ENCODE measurements around the gene NKD1.

The NKD1 gene

DNA sequence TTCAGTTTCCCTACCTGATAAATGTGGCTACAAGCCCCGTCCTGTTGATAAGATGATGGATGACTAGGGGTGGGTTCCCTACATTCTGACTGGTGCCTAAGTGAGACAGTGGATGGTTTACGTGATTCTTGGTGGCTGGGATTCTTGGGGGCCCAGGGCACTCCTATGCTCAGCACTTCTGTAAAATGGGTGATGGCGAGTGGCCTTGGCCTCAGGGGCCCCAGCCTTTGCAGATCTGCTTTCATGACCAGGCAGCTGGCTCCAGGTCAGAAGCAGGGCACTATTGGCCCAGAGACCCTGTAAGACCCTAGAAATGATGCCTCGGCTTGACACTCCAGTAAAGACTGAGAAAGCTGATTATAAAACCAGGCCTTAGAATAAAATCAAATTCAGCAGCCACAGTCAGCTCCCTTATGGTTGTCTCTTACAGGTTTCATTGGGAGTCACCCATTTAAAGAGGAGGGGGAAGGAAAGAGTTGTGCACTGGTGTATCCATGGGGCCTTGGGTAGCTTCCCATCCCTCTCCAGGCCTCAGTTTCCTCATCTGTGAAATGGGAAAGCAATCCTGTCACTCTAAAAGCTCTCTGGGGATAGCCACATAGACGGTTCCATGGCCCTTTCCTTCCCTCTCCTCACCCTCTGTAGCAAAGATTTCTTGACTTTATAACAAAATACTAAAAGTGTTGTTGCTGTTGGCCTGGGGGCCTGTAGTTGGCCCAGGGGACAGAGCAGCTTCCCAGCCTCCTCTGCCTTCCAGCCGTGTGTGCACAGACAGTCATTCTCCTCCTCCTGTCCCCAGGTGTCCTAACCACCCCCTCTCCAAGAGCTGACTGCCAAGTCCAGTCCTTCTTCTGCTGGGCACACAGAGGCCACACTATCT is 131.7 kb downstream of the NKD1 start:
- no peak for DNase-seq

DNA sequence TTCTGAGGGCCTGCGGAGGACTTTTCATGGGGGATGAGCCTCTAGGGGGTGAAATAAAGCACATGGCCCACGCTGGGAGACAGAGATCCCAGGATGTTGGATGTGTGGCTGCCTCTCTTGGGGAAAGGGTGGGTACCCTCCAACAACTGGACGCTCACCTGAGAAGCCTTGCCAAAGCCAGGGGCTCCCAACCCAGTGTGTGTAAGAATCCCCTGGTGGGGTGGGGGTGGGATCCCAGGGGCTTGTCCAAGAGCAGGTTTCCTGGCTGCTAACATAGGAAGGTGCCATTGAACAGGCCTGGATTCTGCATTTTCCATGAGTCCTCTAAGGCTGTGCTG is 132.3 kb downstream of the NKD1 start:
- DNase-seq, result no peak

DNA sequence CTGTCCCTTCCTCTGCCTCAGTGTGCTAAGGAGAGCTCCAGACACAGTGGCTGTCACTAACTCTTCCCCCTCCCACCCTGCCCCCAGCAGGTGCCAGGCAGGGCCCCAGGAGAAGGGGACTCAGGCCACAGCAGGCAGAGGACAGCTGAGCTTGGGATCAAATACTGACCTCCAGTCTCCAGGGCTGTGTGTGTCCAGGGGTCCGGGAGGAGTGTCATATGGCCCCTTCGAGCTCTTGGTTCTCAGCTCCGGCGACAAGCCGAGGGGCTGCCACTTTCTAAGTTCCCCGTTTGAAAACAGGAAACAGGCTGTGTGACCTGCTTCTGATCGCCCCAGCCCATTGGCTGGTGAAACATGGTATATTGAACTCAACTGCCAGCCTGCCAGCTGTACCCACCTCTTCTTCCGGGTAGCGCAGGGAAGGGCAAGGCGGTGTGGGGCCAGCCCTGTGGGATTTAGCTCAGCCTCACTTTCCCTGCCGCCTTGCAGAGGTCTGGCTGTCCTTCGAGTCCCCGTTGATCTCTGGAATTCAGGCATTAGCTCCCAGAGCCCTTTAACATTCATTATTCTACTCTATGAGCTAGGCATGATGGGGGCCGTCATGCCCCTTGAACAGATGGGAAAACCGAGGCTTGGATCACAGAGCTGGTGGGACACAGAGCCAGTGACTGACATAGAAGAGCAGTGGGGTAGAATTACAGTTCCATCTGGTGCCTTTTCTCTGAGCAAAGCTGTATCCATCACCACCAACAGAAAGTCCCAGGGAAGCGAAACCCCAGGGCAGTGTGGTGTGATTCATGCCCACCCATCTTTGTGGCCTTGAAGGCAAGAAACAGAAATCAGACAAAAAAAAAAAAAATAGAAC is 133.1 kb downstream of the NKD1 start, which contains the start of gene SNX20:
Gene SNX20 (minus strand): TSS at position 292 of the 865 bp plus-strand sequence. CDS start 3,786 bp downstream, outside the sequence.
- DNase-seq, result no peak

DNA sequence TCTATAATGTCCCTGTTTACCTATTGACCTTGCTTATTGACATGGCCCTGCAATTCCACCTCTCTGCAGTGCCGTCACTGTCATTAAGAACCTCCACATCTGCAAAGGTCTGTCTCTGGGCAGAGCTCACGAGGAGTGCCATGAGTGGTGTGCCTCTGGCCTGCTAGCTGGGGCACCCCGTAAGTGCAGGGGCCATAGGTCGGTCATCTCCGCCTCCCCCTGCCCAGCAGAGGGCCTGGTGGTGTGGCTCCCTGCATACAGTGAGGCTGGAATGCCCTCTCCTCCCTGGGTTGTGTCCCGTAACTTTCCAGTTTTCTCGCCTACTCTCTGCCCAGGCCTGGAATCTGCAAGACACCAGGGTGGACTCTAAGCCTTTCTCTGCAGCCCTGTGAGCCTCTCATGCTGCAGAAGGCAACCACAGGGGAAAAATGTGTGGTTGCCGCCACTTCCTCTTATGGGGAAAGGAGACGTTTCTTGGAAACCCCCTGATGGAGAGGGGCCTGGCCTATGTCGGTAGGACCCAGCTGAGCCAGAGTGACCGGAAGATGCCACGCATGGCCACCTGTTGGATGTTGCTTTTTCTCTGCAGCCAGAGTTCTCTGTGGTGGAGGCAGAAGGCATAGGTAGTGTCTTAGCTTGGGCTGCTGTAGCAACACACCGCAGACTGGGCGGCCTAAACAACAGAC is 135.6 kb downstream of the NKD1 start:
- DNase-seq, result no peak

DNA sequence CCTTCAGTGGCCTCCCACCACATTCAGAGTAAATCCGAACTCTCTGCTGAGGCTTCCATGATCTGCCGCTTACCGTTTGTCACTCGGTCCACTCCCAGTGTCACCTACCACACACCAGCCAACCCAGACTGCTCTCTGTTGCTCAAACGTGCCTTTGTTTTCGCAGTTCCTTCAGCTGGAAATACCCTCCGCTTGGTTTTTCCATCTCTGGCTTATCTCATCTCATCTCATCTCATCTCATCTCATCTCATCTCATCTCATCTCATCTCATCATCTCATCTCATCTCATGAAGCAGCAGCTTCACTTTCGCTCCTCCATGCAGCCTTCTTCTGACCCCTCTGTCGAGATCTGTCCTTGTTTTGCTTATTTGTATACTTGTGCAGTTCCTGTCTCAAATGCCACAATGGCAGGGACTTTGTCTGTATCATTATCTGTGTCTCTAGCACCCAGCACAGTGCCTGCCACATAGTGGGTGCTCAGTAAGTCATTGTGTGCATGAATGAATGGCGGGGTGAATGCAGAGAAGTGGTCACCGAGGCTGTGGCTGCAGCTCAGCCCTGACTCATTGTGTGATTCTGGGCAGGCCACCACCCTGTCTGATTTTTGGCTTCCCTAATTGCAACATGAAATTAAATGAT is 136.7 kb downstream of the NKD1 start:
- DNase-seq, result no peak

DNA sequence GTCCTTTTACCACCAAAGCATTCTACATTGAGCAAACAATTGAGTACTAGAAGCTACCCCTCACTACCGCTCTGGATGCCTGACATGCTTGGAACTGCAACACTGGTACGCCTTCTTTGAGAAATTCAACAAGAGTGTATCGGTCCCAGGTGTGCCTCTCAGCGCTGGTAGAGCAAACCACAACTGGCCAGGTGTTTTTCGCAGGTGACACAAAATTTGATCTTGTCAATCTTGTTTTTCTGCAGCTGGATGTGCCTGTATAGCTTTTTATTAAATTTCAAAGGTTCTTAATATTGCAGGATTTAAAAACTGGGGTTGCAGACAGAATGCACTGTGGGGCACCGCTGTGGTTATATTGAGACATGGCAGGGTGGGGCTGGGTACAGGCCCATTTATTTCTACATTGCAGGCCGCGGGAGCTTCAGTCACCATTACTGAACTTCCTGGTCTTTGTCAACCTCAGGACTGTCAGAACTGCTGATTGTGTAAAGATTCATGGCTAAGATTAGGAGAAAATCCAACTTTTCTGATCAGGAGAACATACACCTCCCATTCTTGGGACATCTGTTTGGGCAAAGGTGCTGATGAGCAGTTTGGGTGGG is 137.4 kb downstream of the NKD1 start:
- DNase-seq, result no peak

DNA sequence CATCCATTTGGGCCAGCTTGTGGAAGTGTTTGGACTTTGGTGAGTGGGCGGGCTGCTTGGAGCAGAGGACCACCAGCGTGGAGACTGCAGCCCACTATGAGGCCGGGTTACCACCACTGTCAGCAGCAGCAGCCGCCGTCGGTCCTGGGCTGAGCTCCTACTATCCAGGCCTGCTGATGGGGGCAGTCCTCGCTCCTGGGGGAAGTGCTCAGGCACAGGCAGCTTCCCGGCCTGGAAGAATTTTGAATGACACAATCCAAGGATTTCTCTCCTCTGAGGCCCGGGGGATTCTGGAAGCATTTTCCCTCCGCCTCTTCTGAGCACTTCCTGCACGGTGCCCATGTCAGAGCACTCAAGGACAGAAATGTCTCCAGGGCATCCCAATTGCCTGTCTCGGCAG is 139.9 kb downstream of the NKD1 start:
- DNase-seq, result no peak

DNA sequence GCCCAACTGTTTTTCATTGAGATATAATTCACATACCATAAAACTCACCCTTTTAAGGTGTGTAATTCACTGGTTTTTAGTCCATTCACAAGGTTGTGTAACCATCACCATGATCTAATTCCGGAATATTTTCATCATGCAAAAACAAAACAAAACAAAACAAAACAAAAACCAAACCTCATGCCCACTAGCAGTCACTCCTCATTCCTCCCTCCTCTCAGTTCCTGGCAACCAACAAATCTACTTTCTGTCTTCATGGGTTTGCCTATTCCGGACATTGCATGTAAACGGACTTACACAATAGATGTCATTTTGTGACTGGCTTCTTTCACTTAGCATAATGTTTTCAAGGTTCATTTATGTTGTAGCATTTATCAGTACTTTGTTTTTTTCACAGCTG is 140.7 kb downstream of the NKD1 start:
- DNase-seq, result no peak

DNA sequence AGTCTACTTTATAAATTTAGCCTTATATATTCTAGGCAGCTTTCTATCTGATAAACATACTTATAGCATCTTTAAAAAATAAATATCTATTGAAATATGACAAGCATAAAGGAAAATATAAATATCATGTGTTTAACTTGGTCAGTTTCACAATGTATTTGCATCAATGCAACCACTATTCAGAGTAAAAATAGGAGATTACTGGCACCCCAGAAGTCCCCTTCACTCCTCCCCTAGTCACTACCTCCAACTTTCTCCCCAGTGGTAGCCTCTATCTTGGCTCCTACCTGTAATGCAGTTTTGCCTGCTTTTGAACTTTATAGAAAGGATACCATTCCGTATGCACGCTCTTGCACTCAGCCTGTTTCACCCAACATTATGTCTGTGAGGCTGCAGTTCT is 142.0 kb downstream of the NKD1 start:
- DNase-seq, result no peak

DNA sequence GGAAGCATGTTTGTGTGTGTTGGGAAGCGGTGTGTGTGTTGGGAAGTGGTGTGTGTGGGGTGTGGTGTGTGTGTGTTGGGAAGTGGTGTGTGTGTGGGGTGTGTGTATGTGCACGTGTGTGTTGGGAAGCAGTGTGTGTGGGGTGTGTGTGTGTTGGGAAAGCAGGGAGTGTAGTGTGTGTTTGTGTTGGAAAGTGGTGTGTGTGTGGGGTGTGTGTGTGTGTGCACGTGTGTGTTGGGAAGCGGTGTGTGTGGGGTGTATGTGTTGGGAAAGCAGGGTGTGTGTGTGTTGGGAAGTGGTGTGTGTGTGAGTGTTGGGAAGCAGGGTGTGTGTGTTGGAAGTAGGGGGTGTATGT is 144.4 kb downstream of the NKD1 start:
- DNase-seq, result no peak

DNA sequence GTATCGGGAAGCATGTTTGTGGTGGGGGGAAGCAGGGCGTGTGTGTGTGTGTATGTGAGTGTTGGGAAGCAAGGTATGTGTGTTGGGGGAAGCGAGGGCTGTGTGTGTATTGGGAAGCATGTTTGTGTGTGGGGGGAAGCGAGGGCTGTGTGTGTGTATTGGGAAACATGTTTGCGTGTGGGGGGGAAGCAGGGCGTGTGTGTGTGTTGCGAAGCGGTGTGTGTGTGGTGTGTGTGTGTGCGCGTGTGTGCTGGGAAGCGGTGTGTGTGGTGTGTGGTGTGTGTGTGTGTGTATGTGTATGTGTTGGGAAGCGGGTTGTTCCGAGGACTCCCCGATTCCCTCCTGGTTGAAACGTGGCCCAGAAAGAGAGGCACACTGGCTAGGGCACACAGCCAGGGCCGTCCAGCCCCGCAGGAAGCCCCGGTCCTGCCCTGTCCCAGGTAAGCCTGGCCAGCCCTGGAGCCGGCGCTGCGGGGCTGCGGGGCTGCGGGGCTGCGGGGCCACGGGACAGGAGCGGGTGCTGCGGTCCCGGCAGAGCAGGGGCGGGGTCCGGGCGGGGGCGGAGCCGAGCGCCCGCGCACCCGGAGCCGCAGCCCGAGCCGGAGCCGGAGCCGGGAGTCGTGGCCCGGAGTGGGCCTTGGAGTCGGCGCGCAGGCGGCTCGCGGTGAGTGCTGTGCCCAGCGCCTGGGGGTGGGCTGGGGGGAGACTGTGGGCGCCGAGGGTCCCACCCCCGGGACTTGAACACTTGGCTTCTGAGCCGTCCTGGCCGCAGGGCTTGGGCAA is 145.0 kb downstream of the NKD1 start, which contains the start of gene NOD2:
Gene NOD2 (plus strand): TSS at position 608 of the 783 bp plus-strand sequence. CDS start 5,890 bp downstream, outside the sequence.
- DNase-seq, result no peak

DNA sequence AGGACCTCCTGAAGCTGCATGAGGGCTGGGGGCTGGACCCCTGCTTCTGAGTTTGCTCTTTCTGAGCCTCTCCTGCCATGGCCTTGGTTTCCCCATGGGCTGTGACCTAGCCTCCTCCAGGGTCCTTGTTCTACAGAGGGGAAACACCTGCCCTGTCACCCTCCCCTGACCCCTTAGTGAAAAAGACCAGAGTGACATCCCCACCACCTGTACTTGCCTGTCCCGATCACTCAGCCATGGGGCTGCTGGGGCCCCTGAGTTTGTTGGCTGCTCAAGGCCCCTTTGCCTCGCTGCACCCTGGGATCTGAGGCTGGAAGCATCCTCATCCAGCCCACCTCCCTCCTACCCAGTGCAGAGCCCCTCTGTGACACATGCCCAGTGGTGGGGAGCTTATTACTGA is 146.0 kb downstream of the NKD1 start:
- DNase-seq, result no peak

DNA sequence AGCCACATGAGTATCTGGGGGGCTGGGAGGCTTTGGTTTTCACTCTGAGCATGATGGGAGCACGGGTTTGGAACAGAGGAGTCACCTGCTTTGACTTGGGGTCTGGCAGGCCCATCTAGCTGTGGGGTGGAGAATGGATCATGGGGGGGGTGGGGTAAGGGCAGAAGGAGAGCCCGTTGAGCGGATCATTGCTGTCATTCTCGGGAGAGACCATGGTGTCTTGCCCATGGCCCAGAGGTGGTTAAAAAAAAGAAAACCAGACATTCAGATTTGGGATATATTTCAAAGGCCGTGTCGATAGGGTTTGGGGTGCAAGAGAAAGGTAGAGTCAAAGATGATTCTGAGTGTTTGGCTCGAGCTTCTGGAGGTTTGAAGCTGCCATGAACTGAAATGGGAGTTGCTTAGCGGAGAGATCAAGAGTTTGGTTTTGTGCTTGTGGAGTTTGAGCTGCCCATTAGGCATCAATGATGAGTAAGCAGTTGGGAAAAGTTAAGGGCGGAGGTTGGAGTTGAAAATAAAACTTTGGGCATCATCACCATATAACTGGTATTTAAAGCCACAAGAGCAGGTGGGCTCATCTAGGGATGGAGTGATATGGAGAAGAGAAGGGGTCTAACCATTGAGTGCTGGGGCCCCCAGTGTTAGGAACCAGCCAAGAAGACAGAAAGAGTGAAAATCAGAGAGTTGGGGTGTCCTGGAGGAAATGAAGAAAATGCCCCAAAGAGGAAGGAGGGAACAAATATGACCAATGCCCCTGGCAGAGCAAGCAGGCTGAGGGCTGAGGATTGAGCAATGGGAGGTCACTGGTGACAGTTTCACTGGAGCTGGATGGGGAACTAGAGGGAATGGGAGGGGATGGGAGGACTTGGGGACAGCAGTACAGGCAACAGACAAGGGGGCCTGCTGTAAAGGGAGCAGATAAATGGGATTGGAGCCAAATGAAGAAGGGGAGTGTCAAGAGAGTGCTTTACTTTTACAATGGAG is 147.1 kb downstream of the NKD1 start:
- no peak for DNase-seq

DNA sequence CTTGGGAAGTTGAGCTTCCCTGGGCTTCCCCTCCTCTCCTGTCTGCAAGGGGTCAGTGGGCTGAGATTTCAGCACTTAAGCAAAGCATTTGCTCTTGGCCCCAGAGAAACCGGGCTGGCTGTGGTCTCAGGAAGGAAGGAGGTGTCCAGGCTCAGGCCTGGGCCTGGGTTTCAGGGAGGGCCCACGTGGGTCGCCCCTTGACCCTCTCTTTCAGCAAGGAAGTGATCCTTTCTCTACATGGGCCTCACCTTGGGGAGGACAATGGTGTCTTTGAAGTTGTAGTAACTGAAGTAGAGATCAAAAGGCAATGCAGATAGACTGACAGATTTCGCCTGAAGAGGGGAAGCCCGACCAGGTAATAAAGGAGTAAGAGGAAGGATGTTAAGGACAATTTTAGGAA is 147.9 kb downstream of the NKD1 start:
- DNase-seq, result no peak

DNA sequence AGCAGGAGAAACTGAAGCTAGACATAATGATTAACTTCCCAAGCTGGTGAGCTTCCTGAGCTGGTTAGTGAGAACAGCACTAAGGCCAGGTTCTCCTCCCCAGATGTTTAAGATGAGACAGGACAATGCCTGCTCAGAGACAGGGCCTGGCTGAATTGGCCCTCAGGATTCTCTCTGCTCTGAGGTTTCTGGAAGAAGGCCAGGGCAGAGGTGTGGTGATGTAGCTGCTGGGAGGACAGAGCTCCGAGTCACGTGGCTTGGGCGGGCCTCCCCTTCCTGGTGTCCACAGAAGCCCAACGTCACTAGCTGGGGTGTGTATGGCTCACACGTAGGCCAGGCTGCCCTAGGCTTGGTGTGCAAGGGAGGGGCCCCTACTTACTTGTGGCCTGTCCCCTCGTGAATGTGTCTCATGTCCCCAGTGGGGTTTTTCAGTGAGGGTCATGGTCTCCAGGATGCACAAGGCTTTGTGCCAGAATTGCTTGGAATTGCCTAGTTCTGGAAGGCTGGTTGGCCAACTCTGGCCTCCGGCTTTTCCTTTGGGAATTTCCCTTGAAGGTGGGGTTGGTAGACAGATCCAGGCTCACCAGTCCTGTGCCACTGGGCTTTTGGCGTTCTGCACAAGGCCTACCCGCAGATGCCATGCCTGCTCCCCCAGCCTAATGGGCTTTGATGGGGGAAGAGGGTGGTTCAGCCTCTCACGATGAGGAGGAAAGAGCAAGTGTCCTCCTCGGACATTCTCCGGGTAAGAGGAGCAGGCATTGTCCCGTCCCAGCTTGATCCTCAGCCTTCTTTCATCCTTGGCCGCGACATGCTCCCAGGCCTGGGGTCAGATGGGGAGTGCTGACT is 148.6 kb downstream of the NKD1 start:
- no peak for DNase-seq

DNA sequence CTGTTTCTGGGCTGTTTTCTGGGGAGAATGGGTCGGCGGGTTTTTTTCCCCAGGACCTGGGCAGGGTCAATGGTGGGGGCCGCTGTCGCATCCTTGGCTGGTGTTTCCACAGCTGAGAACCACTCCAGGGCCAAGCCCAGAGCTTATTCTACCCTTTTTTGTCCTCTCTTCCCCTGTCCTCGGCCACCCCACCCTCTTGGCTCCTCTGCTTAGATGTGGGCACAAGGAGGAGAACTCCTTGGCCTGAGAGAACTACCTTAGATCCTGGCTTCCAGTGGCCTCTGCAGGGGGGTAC is 149.2 kb downstream of the NKD1 start:
- DNase-seq, result no peak

DNA sequence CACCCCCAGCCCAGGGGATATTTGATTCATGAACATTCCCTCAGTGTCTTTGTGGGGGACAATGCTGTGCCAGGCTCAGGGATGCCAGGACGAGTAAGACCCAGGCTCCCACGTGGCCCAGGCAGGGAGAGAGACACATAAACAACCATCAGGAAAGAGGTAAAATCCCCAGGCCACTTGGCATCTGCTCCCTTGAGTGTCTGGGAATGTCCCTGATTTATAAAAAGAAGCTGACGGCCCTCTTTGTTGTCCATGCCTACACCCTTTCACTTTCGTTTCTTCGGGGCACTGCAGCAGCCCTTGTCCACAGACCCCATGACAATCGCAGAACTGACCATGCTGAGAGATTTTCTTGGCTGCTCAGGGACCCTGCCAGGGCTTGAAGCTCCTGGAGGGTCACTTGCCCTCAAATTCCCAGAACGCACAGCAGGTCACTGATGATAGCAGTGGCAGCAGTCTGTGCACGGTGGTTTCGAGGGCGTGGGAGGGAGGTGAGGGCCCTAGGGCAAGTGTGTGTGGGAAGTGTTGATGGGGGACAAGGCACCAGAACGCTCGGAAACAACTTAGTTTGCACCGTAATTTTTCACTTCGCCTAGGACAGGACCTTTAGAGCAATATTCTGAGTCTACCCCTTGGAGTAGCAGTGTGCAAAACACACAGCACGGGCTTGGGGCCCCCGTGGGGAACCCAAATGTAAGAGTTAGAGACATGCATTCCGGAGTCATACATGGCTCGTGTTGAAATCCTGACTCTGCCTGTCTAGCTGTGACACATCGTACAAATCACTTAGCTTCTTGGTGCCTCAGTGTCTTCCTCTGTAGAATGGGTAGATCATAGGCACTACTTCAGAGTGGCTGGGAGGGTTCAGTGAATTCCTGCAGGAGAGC is 149.9 kb downstream of the NKD1 start:
- no peak for DNase-seq
